Measurements from ENCODE around the gene ARHGAP10.

Gene ARHGAP10

GRCh38 chr4:147822128-147822527 is 90.2 kb downstream of the ARHGAP10 start:
- Histone ChIP-seq H3K27me3 (ENCODE audit: insufficient read depth, low read length, poor library complexity) (no peaks in the 10 kb centered on the region), H3K79me2 (ENCODE audit: insufficient read depth, low read length) (no peaks in the 10 kb centered on the region), H3K4me2 (ENCODE audit: insufficient read depth, low read length) (no peak overlapping the region), H3K36me3 (ENCODE audit: insufficient read depth, low read length) (no peaks in the 10 kb centered on the region), H3K27ac (ENCODE audit: low read length) (no peak overlapping the region), H3K9me3 (ENCODE audit: insufficient read depth, low read length, severe bottlenecking) (no peaks in the 10 kb centered on the region), H3K9ac (ENCODE audit: low read depth, low read length) (no peak overlapping the region), H3K4me3 (ENCODE audit: low read depth in 1 of 2, low read length in 2 of 2) (no peak overlapping the region), H4K20me1 (ENCODE audit: insufficient read depth, low read length) (no peaks in the 10 kb centered on the region), H2AFZ (ENCODE audit: low read depth, low read length) (no peak overlapping the region), H3K4me1 (ENCODE audit: insufficient read depth, low read length) (no peaks in the 10 kb centered on the region)
- ATAC-seq (ENCODE audit: insufficient read depth, low read depth), result no peak
- TF ChIP-seq CTCF (IDR thresholded peaks at IDR 0.05; ENCODE audit: borderline replicate concordance, extremely low read depth, low read length, poor library complexity, severe bottlenecking) (no peak), EZH2 (IDR thresholded peaks at IDR 0.05; ENCODE audit: borderline replicate concordance, low read depth, low read length, severe bottlenecking) (no peak)
- no peak for DNase-seq

GRCh38 chr4:147823130-147823529 is 91.2 kb downstream of the ARHGAP10 start:
- no peaks in the 10 kb centered on the region for H4K20me1 ChIP-seq (ENCODE audit: insufficient read depth, low read length)
- H3K27me3 ChIP-seq (ENCODE audit: insufficient read depth, low read length, poor library complexity), result no peaks in the 10 kb centered on the region
- H3K9me3 ChIP-seq (ENCODE audit: insufficient read depth, low read length, severe bottlenecking), result no peaks in the 10 kb centered on the region
- no peak overlapping the region for H3K9ac ChIP-seq (ENCODE audit: low read depth, low read length)
- TF ChIP-seq CTCF (IDR thresholded peaks at IDR 0.05; ENCODE audit: borderline replicate concordance, extremely low read depth, low read length, poor library complexity, severe bottlenecking), result no peak
- no peak for TF ChIP-seq EZH2 (IDR thresholded peaks at IDR 0.05; ENCODE audit: borderline replicate concordance, low read depth, low read length, severe bottlenecking)
- ATAC-seq (ENCODE audit: insufficient read depth, low read depth) (no peak), DNase-seq (no peak)
- no peak overlapping the region for H3K4me3 ChIP-seq (ENCODE audit: low read depth in 1 of 2, low read length in 2 of 2)
- no peaks in the 10 kb centered on the region for H3K79me2 ChIP-seq (ENCODE audit: insufficient read depth, low read length)
- no peak overlapping the region for H3K27ac ChIP-seq (ENCODE audit: low read length)
- H3K36me3 ChIP-seq (ENCODE audit: insufficient read depth, low read length), result no peaks in the 10 kb centered on the region
- no peaks in the 10 kb centered on the region for H3K4me1 ChIP-seq (ENCODE audit: insufficient read depth, low read length)
- H2AFZ ChIP-seq (ENCODE audit: low read depth, low read length), result no peak overlapping the region
- no peak overlapping the region for H3K4me2 ChIP-seq (ENCODE audit: insufficient read depth, low read length)

GRCh38 chr4:147824316-147824715 is 92.4 kb downstream of the ARHGAP10 start:
- Histone ChIP-seq H3K4me2 (ENCODE audit: insufficient read depth, low read length) (no peak overlapping the region), H2AFZ (ENCODE audit: low read depth, low read length) (no peak overlapping the region), H3K27ac (ENCODE audit: low read length) (no peak overlapping the region), H3K9ac (ENCODE audit: low read depth, low read length) (no peak overlapping the region), H3K27me3 (ENCODE audit: insufficient read depth, low read length, poor library complexity) (no peaks in the 10 kb centered on the region), H3K4me3 (ENCODE audit: low read depth in 1 of 2, low read length in 2 of 2) (no peak overlapping the region), H3K4me1 (ENCODE audit: insufficient read depth, low read length) (no peaks in the 10 kb centered on the region), H3K79me2 (ENCODE audit: insufficient read depth, low read length) (no peaks in the 10 kb centered on the region), H4K20me1 (ENCODE audit: insufficient read depth, low read length) (no peaks in the 10 kb centered on the region), H3K36me3 (ENCODE audit: insufficient read depth, low read length) (no peaks in the 10 kb centered on the region), H3K9me3 (ENCODE audit: insufficient read depth, low read length, severe bottlenecking) (no peaks in the 10 kb centered on the region)
- TF ChIP-seq EZH2 (IDR thresholded peaks at IDR 0.05; ENCODE audit: borderline replicate concordance, low read depth, low read length, severe bottlenecking) (no peak), CTCF (IDR thresholded peaks at IDR 0.05; ENCODE audit: borderline replicate concordance, extremely low read depth, low read length, poor library complexity, severe bottlenecking) (no peak)
- no peak for ATAC-seq (ENCODE audit: insufficient read depth, low read depth)
- DNase-seq, result no peak

GRCh38 chr4:147824884-147825283 is 93.0 kb downstream of the ARHGAP10 start:
- Histone ChIP-seq H3K27me3 (ENCODE audit: insufficient read depth, low read length, poor library complexity) (no peaks in the 10 kb centered on the region), H2AFZ (ENCODE audit: low read depth, low read length) (no peak overlapping the region), H3K9me3 (ENCODE audit: insufficient read depth, low read length, severe bottlenecking) (no peaks in the 10 kb centered on the region), H3K9ac (ENCODE audit: low read depth, low read length) (no peak overlapping the region), H3K4me2 (ENCODE audit: insufficient read depth, low read length) (no peak overlapping the region), H3K27ac (ENCODE audit: low read length) (no peak overlapping the region), H3K4me3 (ENCODE audit: low read depth in 1 of 2, low read length in 2 of 2) (no peak overlapping the region), H3K36me3 (ENCODE audit: insufficient read depth, low read length) (no peaks in the 10 kb centered on the region), H3K4me1 (ENCODE audit: insufficient read depth, low read length) (no peaks in the 10 kb centered on the region), H4K20me1 (ENCODE audit: insufficient read depth, low read length) (no peaks in the 10 kb centered on the region), H3K79me2 (ENCODE audit: insufficient read depth, low read length) (no peaks in the 10 kb centered on the region)
- no peak for TF ChIP-seq CTCF (IDR thresholded peaks at IDR 0.05; ENCODE audit: borderline replicate concordance, extremely low read depth, low read length, poor library complexity, severe bottlenecking)
- TF ChIP-seq EZH2 (IDR thresholded peaks at IDR 0.05; ENCODE audit: borderline replicate concordance, low read depth, low read length, severe bottlenecking), result no peak
- ATAC-seq (ENCODE audit: insufficient read depth, low read depth) (no peak), DNase-seq (no peak)

Measured in DND-41 (cell line).